Left cardiac atrium (tissue), 4 donors: ENCODE data around the gene NSMCE3. TPM values are rescaled to one million over a fixed set of nuclear protein-coding genes. Genes with fewer than 3 reads are reported as not detected.

Experiments used
- ATAC-seq, 2 donors: fragments of 200-7000 bp; cut with Tn5 transposase; one replicate each; pipeline ENCODE4 v1.9.1; 2020; ENCODE audit warnings: mild to moderate bottlenecking in 2 of 2, moderate library complexity in 2 of 2
- DNase-seq: peaks from one replicate; pipeline ENCODE4 v3.0.0-alpha.2; 2020
- intact Hi-C, 2 donors: fragments of 100-400 bp; cut with DNase I; formaldehyde crosslinking; loops; one replicate each; pipeline versions ENCODE4 v1.14.1 to v1.15.1; 2022 to 2023
- total RNA-seq, 2 donors: library from RNA; stranded (reverse); fragmentation: NEBNext Ultra II Directional; extraction: Animal tissue kit (Norgen Biotek cat#: 25700); gene quantifications; one replicate each; pipeline ENCODE4 v1.2.1, GENCODE V29; 2021
- donor health status: DM: no; HTN: yes; CAD: no.
- donor health status: DM: no; HTN: yes; CAD: no; lungs with severe emphysema.
- donor health status: DM: yes; HTN: yes; CAD: no.
- donor health status: Dilated cardiomyopathy.

The NSMCE3 gene
- total RNA-seq, 2 donors from 2014 or later, result 5.5 to 9.3 TPM

DNA sequence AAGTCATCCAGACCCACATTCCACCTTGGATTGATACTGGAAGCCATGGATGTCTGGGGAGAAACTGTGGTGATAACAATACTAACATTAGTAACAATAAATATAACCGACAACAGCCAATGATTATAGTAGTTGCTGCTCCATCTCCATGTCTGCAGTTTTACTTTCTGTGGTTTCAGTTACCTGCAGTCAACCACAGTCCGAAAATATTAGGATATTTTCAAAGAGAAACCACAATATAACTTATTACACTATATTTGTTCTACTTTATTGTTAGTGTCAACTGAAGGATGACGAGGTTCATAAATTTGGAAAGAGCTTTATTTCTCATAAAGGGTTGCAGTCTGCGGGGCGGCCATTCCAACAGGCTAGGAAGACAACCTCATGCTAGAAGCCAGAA lies 2.6 kb upstream of the NSMCE3 start:
- no peak for DNase-seq
- no peak for ATAC-seq
- intact Hi-C loops, result no loop called here

DNA sequence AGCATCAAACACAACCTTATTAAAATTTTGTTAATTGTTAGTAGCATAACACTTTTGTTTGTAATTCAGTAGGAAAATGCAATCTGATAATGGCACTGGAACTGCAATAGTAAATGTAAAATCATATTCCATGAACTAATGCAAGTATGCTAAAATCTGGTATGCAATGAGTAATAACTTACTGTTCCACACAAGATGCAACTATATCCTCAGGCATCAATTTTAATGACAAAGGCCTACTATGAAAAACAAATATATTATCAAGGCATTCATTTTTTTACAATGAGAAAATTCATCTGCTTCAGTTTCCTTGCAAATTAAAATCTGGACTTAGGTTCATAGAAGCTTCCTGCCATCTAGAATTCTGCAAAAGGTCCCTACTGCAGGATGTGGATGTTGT lies 1.4 kb upstream of the NSMCE3 start:
- ATAC-seq (no peak), DNase-seq (no peak)
- intact Hi-C loops, result no loop called here

DNA sequence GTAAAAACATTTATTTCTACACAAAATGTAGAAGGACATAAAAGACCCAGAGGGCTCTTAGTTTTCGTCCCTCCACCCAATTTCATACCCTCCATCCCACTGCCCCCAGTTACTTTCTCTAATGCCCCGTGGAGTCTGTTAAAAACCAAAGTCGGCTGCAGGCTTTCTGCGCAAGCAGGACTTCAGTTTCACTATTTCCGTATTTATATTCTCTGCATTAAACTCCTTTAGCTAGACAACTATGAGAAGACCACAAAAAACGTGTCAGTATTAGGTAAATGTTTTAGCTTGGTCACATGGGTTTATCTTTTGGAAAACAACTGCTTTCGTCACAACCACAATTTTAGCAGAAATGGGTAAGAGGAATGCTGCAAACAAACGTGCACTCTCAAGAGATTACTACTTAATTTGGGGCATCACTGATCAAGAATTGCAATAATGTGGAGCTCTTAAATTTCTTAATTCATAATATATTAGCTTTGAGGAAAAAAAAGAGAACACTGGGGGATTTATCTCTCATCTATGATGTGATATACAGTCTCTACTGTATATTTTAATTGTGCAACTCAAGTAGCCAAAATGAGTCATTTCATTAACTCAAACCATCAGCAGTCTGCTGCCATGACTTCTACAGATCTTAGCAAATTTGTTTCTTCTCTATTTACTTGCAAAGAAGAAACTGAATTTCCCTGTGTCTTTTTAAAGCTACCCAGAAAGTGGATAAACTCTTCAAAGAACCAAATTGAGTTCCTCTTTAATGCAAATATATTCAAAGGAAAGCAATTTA lies 740 bp upstream of the NSMCE3 start:
- intact Hi-C loops, result no loop called here

DNA sequence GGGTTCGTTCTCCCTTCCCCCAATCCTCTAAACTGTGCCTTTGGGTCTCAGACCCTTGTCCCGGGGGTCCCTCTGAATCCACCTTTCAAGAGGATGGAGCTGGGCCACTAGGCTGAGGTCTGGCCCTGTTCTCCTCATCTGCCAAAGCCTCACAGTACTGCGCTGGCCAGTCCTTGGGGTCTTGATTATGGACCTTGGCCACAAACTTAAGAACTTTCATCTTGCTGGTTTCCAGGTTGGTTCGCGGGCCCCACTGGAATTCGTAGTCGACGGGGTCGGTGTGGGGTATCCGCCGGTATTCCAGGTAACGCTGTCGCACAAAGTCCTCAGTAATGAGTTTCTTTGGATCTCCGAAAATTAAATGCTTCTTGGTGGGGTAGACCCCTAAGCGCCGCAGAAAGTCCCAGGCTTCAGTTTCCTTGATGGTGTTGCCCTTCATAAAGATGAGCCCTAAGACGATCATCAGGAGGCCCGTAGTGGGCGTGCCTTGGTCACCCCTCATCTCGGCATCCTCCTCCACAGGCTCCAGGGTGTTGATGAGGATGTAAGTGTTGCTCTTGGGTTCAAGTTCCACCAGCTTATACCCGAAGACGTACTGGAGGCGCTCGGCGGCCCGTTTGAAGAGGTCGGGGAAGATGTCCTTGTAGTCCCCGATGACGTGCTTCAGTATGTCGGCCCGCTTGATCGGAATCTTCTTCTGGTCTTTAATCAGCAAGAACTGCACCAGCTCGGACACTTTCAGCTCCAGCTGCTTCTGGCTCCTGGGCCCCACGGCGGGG lies 727 bp downstream of the NSMCE3 start:
- intact Hi-C loops, result no loop called here
- ATAC-seq (peak; percentile 38 to 56), DNase-seq (peak; percentile 29)

More for the DNA sequence above, 740 bp upstream of the NSMCE3 start:
- DNase-seq (no peak), ATAC-seq (peak in 1 of 2 donors; percentile 4)

DNA sequence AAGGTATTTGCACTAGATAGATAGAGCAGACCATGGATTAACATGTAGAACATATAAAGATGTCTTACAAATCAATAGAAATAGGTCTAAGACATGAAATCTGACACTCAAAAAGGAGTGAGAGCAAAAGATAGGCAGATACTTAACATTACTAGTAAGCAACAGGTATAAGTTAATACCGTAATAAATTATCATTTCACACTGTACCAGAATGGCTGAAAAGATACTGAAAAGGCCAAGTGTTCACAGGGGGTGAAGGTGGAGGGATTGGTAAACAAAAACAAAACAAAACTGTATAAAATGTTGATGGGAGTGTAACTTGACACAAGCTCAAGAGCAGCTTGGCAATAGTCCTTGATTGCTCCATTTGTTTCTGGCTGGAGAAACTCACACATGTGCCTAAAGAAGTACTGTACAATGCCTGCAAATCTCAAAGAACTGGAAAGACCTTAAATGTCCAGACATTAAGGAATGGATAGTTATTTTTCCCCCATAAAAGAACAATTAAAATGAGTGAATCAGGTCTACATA lies 3.5 kb downstream of the NSMCE3 start:
- DNase-seq, result no peak
- ATAC-seq, result no peak
- intact Hi-C loops, result no loop called here

DNA sequence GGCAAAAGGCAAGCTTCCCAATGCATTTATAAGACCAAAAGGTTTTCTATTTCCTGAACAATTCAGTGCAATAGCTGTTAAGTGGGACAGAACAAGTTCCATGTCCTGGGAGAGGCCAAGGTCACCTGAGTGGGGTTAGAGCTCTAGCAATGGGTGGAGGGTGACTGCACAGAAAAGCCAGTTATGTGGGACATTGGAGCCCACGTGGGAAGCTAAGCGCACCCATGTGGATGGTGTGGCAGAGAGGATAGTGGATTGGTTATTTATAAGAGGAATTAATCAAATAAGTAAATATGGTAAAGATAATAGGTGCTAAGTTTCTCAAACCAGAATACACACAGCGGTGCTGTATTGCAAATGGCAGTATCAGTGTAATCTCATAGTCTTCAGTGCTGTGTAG lies 6.3 kb downstream of the NSMCE3 start:
- DNase-seq, result no peak
- no peak for ATAC-seq
- intact Hi-C loops, result no loop called here

DNA sequence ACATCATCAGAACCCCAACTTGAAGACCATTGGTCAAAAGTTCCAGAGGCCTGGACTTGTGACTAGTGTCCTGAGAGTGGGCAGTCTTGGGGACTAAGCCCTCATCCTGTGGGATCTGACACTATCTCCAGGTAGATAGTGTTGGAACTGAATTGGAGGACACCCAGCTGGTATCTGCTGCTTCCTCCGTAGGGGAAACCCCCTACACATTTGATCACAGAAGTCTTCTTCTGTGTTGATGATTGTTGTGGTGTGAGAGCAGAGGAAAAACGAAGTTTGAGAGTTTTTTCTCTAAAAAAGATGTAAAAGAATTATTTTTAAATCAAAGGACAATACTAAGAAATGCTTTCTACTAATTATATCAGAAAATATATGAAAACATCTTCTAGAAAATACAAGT lies 6.9 kb downstream of the NSMCE3 start:
- ATAC-seq (no peak), DNase-seq (no peak)
- intact Hi-C loops, result no loop called here

DNA sequence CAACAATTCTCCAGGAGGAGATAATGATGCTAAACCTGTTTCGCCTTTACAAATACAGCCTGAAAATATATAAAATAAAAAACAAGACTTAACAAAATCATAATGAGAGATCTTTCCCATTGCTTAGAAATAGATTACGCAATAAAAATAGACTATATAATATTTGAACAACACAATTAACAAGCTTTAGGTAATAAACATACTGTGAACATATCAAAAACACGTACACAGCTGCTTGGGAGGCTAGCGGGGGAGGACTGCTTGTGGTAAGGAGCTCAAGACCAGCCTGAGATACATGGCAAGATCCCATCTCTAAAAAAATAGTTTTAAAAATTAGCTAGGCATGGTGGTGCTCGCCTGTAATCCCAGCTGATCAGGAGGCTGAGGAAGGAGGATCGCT lies 8.7 kb downstream of the NSMCE3 start:
- intact Hi-C loops, result no loop called here
- DNase-seq (no peak), ATAC-seq (no peak)

DNA sequence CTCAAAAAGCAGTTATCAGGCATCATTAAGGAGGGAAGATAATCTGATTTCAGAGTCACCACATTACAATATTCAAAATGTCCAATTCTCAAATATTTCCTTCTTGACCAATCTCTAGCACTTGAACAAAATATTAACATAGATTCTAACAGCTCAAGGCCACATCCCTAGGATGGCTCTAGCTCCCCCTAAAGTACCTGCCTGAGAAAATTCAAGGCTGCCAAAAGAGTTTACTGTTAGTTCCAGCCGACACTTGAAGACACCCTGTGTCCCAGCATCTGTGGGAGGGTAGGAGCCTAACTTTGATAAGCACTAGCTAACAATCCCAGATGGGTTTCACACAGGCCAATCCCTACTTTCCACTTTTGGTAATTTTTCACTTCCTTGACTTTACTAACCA lies 10.4 kb downstream of the NSMCE3 start:
- DNase-seq (no peak), ATAC-seq (no peak)
- intact Hi-C loops, result no loop called here

DNA sequence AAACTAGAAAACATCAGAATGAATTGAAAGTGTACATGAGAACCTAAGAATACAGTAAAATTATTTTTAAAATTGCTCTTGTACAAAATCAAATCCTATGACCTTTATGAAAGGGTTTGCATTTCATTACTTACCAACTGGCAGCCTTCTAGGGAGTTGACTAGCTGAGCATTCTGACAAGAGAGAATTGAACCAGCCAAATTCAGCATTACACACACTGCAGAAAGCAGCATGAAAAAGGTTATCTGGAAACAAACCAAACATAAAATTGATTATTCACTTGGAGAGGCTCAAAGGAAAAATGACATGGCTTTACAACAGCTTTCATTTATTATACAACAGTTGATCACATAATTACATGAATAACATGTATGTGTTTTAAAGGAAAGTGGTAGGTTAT lies 17.4 kb downstream of the NSMCE3 start:
- intact Hi-C loops, result no loop called here
- ATAC-seq (no peak), DNase-seq (no peak)

DNA sequence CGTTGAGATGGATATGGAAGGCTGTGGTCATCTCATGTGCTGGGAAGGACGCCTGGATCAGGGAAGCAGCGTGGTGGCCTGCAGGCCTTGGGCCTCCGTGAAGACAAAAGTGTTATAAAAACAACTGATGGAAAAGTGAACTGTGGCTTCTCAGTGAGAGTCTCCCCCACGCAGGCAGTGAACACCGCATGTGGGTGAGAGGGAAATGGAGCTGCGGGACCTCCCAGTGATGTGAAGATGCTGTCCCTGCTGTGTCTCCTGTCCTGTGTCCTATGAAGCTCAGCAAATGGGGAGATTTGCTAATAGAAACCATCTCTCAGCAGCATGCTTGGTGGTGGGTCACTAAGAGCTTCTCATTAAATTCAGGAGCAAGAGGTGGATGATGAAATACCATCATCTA lies 25.1 kb downstream of the NSMCE3 start:
- no peak for ATAC-seq
- no peak for DNase-seq
- intact Hi-C loops, result no loop called here

DNA sequence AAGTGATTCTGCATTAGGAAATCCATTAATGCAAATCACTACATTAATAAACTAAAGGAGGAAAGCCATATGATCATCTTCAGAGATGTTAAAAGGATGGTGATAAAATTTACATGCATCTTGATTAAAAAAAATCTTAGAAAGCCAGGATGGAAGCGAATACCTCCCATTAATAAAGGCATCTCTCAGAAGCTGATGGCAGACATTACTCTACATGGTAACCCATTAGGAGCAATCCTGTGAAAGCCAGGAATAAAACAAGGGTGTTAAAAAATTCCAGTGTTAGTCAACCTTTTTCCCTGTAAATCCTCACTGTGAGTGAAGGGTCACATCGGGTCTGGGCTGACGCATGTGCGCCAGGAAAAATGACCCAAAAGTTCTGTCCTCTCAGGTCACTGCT lies 25.5 kb downstream of the NSMCE3 start:
- ATAC-seq (no peak), DNase-seq (no peak)
- intact Hi-C loops, result no loop called here

DNA sequence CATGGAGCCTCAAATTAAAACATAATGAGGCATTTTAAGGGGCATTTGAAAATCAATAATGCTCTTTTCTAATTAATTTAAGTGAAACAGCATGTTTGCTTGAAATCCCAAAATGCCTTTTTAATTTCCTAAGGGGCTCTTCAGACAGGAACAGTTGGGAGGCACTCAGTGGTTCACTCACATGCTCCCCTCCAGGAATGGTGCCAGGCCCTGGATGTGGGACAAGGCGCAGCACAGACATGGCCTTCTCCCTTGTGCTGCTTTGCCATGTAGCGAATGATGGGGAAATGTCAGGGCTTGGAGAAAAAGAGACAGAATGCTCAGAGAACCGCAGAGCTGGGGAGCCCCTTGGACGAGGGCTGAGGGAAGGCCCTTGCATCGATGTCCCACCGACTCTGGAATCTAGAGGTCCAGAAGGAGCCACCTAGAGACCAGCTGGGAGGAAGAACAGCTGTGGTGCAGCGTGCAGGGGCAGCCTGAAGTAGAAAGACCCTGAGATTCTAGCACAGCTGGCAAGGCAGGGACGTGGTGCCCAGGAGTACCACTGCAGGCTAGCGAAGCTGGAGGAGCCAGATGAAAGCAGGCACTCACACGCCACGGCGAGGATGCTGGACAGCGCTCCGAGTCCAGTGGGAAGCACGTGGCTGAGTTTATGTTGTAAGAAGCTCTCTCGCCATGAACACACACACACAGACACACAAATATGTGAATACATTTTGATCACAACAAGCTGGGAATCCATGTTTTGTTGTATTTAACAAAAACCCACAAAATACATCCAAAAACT lies 27.0 kb downstream of the NSMCE3 start:
- DNase-seq (no peak), ATAC-seq (no peak)
- intact Hi-C loops, result no loop called here

DNA sequence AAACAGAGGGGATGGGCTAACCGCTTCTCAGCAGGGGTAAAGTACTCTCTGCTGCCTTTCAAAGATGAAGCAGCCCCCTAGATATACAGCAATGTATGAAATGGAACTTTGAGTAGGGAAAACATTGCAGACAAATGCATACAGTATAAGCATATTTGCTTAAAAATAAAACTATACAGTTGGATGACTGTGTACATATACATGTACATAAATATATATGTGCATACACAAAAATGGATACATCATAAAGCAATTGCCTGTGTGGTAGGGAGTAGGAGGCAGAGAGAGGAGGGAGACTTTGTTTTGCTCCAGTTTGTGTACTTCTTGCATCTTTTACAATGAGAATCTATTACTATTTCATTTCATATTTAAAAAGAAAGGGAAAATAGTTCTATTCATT lies 28.4 kb downstream of the NSMCE3 start:
- intact Hi-C loops, result no loop called here
- ATAC-seq (no peak), DNase-seq (no peak)

DNA sequence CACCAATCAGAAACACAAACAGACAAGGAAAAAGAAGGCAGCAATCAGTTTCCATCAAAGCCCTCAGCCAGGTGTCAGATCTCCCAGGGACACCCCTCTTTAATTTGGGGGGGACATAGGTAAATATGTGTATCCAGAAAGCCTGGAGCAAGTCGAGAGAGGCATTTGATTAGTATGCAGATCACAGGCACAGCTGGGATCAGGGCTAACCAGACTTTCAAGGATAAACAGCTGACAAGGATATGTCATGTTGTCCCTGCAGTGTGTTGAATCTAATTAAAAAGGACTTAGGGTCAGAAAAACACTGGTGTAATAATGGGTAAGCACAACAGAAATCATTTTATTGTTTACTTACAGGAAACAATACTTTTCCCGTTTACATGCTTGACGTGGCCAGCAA lies 30.2 kb downstream of the NSMCE3 start:
- intact Hi-C loops, result no loop called here
- DNase-seq (no peak), ATAC-seq (no peak)

DNA sequence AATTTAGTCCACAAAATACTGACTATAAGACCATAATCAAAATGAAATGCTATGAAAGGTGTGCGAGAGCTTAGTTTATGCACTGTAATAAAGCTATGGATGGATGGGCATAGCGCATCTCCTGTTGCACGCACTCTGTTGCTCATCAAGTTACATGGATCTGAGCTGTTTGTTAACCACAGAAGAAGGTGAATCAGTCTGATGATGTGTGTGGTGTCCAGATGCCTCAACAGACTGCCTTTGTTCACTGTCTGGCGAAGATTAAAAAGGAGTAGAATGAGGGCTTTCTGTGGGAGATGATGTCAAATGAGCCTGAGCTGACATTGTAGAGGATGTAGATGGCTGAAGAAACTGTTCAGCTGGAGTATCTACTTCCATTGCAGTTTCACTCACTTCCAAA lies 36.1 kb downstream of the NSMCE3 start:
- intact Hi-C loops, result no loop called here
- no peak for ATAC-seq

DNA sequence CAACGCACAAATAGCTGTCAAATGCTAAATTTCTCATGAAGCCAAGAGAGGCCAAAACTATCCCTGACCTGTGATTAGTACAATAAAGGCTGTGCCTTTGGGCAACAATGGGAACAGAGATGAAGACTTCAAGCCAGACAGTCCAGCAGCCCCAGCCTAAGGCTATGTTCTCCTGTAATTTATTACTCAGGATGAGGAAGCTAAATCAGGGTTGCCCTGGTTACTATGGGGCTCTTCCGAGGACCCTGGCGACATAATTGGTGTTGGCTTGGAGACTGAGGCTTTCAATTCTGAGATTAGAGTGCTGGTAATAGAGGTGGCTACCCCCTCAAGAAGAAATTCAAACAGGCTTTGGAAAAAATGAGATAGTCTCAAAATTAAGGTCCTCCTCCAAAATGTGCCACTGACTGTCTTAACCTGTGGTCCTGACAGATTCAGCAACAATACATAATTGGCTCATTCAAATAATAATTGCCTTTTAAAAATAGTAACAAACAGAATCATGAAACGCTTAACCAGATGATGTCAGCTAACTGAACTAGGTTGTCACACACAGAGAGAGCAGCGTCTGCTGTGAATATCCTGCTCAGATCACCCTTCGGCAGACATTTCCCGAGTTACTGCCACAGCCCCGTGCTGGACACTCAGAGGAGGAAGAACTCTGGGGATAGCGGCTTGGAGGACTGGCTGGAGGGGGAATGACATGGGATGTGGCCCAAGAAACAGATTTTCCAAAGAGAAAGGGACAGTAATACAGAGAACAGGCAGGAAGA lies 43.0 kb downstream of the NSMCE3 start:
- no peak for ATAC-seq
- intact Hi-C loops, result no loop called here
- DNase-seq, result no peak

More for the DNA sequence above, 36.1 kb downstream of the NSMCE3 start:
- no peak for DNase-seq

DNA sequence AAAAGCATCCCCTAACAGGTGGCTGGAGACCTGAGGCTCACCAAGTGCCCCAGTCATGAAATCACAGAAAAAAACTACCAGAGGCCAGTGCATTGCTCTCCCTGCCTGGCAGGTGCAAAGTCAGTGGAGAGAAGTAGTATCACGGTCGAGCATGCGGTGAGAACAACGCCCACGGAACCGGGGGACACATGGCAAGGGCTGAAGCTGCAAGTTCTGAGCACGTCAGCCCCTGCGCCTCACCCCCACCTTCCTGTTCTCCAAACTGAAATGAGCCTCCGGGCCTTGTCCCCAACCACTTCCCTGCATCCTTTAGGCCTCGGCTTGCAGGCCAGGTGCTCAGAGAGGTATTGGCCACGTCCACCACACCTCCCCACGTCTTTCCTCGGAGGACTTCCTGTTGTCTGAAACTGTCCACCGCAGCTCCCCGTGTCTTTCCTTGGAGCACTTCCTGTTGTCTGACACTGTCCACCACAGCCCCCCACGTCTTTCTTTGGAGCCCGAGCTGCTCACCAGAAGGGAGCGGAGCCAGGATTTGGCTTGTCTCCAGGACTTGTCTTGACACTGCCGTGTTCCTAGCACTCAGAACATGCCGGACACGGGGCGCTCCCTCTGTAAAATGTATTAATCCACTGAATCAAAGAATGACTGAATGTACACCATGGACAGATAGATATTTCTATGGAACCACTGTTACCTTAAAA lies 43.9 kb downstream of the NSMCE3 start:
- no peak for ATAC-seq
- intact Hi-C loops, result no loop called here
- no peak for DNase-seq
